Occipital lobe (tissue), 2 donors: ENCODE data around the gene MMP24. TPM values are rescaled to one million over a fixed set of nuclear protein-coding genes. Genes with fewer than 3 reads are reported as not detected.
"Not testable (repeated sequence)": the region's sequence is repeated elsewhere in the genome, so short reads cannot be mapped to it uniquely, and the experiment has no call there.

Experiments used
- DNase-seq: peaks from one replicate; lab custom pipeline; 2025; lab: John Stamatoyannopoulos, UW
- total RNA-seq: library from RNA; depleted of rRNA; stranded (reverse); fragments of >200 nt; gene quantifications from one replicate; pipeline ENCODE4 v1.2.3, GENCODE V29; 2014

Gene MMP24
- total RNA-seq, 1 donor from 2014 or later: 76.1 TPM

DNA sequence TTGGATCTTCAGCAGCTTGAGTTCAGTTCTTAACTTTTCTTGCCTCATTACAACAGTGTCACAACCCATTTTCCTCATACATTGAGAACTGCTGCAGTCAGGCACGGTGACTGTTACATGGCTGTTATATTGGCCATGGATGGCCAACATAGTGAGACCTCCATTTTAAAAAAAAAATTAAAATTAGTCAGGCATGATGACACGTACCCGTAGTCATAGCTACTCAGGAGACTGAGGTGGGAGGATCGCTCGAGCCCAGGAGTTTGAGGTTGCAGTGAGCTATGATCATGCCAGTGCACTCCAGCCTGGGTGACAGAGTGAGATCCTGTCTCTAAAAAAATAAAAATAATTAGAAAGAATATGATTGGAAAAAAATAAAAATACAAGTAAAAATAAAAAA is 9.9 kb upstream of the MMP24 start:
- DNase-seq: no peak

DNA sequence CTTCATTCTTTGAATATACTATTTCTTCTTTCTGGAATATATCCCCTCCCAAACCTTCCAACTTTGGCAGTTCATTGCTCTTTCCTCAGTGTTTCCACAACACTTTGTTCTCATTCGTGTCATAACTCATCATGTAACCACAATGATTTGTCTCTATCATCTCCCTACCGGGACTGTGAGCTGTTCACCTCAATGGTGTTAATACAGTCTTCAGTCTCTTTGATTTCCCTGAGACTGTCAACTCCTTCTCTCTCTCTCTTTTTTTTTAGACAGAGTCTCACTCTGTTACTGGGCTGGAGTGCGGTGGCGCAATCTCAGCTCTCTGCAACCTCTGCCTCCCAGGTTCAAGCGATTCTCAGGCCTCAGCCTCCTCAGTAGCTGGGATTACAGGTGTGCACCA is 2.5 kb upstream of the MMP24 start:
- no peak for DNase-seq

DNA sequence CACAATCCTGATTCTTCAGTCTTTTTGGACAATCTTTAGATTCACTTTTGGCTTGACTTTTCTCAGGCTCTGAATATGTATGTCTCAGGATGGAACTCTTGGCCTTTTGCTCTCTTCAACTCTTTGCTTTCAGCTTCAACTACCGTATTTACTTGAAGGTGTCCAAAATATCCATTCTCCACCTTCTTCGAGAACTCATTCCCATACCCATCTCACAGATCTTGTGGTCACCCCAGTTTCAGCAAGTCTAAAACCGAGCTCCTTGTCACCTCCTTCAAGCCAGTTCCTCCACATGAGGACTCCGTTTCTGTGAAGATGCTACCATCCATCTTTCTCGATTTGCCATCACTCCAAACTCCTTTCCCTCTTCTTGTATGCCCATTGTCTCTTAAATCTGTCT is 2.0 kb upstream of the MMP24 start:
- no peak for DNase-seq

DNA sequence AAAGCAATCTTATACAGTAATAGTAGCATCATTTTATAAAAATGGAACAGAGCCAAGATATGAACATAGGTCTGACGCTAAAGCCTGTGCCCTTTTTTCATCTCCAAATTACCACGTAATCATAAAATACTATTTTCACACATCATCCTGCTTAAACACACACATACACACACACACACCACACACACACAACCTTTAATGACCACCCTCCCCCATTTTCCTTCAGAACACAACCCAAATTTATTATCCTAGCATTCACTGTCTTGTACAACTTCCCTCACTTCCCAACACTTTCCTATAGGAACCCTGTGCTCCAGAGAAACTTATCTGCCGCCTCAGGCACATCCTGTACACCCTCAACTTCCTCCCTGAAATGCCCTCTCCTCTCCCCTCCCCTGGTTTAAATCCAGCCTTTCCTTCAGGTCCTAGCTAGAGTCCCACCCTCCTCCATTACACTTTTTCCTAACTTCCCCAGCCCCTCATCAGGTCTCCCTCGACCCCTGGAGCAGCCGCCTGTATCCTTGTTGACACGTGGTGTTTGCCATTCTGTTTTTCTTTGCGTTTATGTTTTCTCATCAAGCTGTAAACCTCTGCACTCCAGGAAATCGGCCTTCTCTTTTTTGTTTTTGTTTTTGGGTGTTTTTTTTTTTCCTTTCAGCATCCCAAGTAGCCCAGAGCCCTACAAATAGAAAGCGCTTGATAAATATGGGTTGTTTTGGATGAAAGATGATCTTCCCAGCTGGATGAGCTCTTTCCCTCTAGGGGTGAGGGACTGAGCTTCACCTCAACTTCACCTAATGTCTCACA is 968 bp upstream of the MMP24 start:
- no peak for DNase-seq

- DNase-seq: peak; percentile 58
These were observed 593 bp downstream of the MMP24 start for GRCh38 chr20:35226884-35227681.

DNA sequence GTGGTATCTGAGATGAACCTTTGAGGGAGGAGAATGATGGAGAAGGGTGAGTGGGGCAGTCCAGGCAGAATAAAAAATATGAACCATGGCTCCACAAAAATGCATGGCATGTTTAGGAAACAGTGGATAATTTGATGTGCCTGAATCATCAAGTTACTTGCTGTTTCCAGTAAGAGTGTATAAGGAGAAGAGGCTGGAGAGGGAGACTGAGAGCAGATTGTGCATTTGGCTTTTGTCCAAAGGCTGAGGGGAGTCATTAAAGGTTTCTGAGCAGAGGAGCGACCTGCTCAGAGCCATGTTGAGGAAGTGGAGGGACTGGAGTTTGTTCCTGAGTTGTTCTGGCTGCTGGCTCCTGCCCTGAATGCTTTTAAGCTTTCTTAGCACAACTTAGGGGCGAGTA is 6.1 kb downstream of the MMP24 start:
- no peak for DNase-seq

DNA sequence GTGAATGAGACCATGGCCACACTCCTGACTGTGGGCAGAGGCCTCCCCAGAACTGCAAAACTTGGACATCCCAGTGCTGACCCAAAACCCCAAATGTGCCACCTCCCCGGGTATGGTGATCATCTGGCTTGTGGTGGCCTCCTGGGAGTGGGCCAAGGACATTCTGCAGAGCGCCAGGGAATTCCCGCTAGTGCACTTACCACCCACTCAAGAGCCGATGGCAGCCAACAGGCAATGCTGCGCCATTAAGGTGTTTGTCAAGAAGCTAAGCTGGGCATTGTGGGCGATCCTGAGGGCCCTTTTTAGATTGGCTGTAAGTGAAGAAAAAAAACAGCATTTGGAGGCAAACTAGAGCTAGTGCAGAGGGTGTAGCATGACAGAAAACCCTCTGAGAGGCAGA is 9.4 kb downstream of the MMP24 start:
- peak; percentile 54 for DNase-seq

DNA sequence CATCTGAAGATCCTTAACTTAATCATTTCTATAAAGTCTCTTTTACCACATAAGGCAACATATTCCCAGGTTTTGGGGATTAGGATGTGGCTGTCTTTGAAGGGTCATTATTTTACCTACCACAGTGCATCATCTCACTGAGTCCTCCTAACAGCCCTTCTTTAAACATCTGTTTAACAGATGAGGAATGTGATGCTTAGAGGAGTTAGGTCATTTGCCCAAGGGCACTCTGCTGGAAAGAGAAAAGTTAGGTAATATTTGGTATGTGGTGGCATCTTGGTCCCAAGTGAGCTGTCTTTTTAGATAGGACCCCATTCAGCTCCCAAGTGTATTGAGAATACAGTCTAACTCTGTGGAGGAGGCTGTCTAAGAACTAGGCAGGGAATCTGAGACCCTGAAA is 11.0 kb downstream of the MMP24 start:
- no peak for DNase-seq

- DNase-seq: no peak
These were observed 11.7 kb downstream of the MMP24 start for GRCh38 chr20:35238170-35238569.

GRCh38 chr20:35238735-35239134 is 12.2 kb downstream of the MMP24 start:
- DNase-seq: no peak

- DNase-seq: no peak
These were observed 13.8 kb downstream of the MMP24 start for GRCh38 chr20:35240083-35240810.

- no peak for DNase-seq
These were observed 14.4 kb downstream of the MMP24 start for GRCh38 chr20:35240811-35241293.

DNA sequence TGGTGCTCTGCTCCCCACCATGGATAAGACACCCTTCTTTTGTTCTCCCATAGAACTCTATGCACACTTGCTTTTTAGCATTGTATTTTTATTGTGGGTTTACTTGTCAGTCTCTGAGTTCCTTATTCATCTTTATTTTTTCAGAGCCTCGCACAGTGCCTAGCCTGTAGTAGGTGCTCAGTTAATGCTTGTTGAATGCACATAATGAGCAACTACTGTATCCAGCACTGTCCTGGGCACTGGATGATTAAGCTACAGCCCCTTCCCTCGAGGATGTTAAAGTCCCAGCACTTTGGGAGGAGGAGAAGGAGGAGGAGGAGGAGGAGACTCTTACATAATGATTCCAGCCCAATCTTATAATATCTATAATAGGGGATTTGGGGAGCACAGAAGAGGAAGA is 16.8 kb downstream of the MMP24 start:
- DNase-seq: no peak

- DNase-seq: no peak
These were observed 17.5 kb downstream of the MMP24 start for GRCh38 chr20:35243986-35244385.

GRCh38 chr20:35246723-35247122 is 20.2 kb downstream of the MMP24 start:
- DNase-seq: no peak

- DNase-seq: no peak
These were observed 22.4 kb downstream of the MMP24 start for GRCh38 chr20:35248641-35249475.

GRCh38 chr20:35251613-35251940 is 25.1 kb downstream of the MMP24 start:
- no peak for DNase-seq

DNA sequence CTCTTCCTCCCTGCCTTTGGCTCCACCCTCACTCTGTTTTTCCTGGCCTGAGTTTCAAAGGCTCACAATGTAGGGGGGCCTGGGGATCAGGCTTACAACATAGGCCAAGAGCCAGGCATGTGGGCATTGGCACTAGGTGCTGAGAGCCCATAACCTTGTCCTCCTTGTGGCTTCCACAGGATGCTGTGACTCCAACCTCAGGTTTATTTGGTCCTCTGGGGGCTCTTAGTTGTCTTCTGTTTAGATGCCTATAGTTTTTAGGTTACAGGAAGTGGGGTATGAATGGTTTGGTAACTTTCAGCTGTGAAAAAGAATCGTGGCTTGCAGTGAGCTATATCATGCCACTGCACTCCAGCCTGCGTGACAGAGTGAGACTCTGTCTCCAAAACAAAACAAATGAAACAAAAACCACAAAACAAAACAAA is 25.6 kb downstream of the MMP24 start:
- DNase-seq: no peak

GRCh38 chr20:35252598-35252997 is 26.1 kb downstream of the MMP24 start:
- not testable (repeated sequence) for DNase-seq

DNA sequence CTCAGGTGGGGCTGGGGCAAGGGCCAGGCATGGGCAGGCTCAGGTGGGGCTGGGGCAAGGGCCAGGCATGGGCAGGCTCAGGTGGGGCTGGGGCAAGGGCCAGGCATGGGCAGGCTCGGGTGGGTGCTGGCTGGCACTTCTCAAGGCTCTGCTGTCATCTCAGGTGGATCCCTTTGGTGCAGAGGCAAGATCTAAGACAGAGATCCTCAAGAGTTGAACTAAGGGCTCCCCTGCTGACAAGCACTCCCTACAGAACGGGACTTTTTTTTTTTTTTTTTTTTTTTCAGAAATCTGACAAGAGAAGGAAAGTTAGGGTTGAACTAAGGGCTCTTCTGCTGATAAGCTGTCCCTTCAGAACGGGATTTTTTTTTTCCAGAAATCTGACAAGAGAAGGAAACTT is 26.5 kb downstream of the MMP24 start:
- no peak for DNase-seq

DNA sequence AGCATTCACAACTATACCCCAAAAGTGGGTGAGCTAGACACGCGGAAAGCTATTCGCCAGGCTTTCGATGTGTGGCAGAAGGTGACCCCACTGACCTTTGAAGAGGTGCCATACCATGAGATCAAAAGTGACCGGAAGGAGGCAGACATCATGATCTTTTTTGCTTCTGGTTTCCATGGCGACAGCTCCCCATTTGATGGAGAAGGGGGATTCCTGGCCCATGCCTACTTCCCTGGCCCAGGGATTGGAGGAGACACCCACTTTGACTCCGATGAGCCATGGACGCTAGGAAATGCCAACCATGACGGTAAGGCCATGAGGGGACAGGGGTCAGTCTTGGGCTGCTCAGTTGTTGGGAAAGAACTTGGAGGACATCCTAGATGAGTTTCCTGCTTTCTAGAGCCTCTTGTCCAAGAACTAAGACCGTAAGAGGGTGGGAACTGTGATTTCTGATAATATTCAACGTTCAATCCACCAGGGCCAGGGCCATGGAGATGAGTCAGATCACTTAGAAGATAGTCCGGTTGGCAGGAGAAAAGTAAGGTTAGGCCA is 28.0 kb downstream of the MMP24 start:
- no peak for DNase-seq
